K562 (cell line): Measurements from ENCODE around the gene DTNA.

Source experiments
- ASH1L ChIP-seq: fragments of 450-650 bp; IDR thresholded peaks from 2 replicates; pipeline ENCODE4 v1.6.1; 2018; ENCODE audit warnings: borderline replicate concordance, mild to moderate bottlenecking, low read depth; ENCODE audit not compliant: partially characterized antibody
- ELF1 ChIP-seq: fragments of 200-800 bp; sonication (Bioruptor generic); IDR thresholded peaks from 2 replicates; pipeline ENCODE4 v1.6.1; 2016; ENCODE audit warnings: missing genetic modification characterization, missing compliant biosample characterization
- NFIC ChIP-seq: fragments of 450-650 bp; IDR thresholded peaks from 2 replicates; pipeline ENCODE4 v1.6.1; 2017; ENCODE audit warnings: mild to moderate bottlenecking, inconsistent platforms
- PRDM10 ChIP-seq: fragments of 450-650 bp; IDR thresholded peaks from 2 replicates; pipeline ENCODE4 v1.6.1; 2018; ENCODE audit not compliant: partially characterized antibody
- RCOR1 ChIP-seq, 2 experiments: IDR thresholded peaks; 2 replicates each; pipeline ENCODE4 v1.6.1; 2012; ENCODE audit warnings: low read depth in 2 of 2, low read length in 2 of 2, borderline replicate concordance in 1 of 2, improper control_type of control experiment in 1 of 2
- TAF1 ChIP-seq: IDR thresholded peaks from 2 replicates; pipeline ENCODE4 v1.6.1; 2011; ENCODE audit warnings: mild to moderate bottlenecking, low read length, moderate library complexity; ENCODE audit not compliant: insufficient read depth, control insufficient read depth, severe bottlenecking; ENCODE audit errors: extremely low read depth
- TARDBP ChIP-seq: fragments of 450-650 bp; IDR thresholded peaks from 2 replicates; pipeline ENCODE4 v1.6.1; 2016
- YBX1 ChIP-seq: fragments of 450-650 bp; IDR thresholded peaks from 2 replicates; pipeline ENCODE4 v1.7.1; 2016; ENCODE audit warnings: mild to moderate bottlenecking
- ZNF512 ChIP-seq: IDR thresholded peaks from 2 replicates; pipeline ENCODE4 v1.6.1; 2016; ENCODE audit warnings: missing genetic modification characterization, missing compliant biosample characterization
- ZSCAN29 ChIP-seq: fragments of 450-650 bp; IDR thresholded peaks from 2 replicates; pipeline ENCODE4 v1.6.1; 2017
- TF ChIP-seq, protein P1 (sequence below): sonication (generic); formaldehyde crosslinking; IDR thresholded peaks from 2 replicates; pipeline ENCODE4 v1.8.0; 2022; ENCODE audit warnings: mild to moderate bottlenecking, missing genetic modification reagents
- TF ChIP-seq, protein P2 (sequence below), 3 experiments: IDR thresholded peaks in 2 of 3; conservative IDR thresholded peaks in 1 of 3; 2 replicates each; pipeline ENCODE4 v1.5.1; 2011 to 2012; ENCODE audit warnings: low read length in 3 of 3, mild to moderate bottlenecking in 3 of 3, control low read depth in 2 of 3, improper control_type of control experiment in 1 of 3, inconsistent platforms in 1 of 3, low read depth in 1 of 3, mixed read lengths in 1 of 3, moderate library complexity in 1 of 3; ENCODE audit not compliant: insufficient read depth in 2 of 3
- TF ChIP-seq, protein P3 (sequence below): sonication (generic); formaldehyde crosslinking; IDR thresholded peaks from 2 replicates; pipeline ENCODE4 v1.8.1; 2023; ENCODE audit warnings: mild to moderate bottlenecking, missing genetic modification reagents
- TF ChIP-seq, protein P4 (sequence below): fragments of 450-650 bp; IDR thresholded peaks from 2 replicates; pipeline ENCODE4 v1.7.1; 2018; ENCODE audit warnings: mild to moderate bottlenecking, low read depth; ENCODE audit not compliant: partially characterized antibody

DNA sequence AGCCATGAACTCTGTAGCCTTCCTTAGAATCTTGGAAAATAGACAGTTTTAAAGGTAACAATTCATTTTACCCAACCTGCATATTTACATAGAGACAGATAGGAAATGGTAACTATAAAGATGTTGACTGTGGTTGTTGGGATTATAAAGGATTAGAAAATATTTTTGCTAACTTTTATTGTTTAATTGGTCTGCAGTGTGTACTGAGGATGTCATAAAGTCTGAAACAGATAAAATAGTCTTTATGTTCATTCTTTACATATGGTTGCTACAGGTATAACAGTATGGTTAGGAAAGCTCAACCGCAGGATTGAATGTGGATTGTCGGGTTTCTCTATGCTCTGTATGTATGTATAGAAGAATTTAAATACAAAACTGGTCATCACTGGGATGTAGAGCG lies 7.3 kb upstream of the DTNA start:
- no peak for TF ChIP-seq YBX1
- TF ChIP-seq, protein P1, sequence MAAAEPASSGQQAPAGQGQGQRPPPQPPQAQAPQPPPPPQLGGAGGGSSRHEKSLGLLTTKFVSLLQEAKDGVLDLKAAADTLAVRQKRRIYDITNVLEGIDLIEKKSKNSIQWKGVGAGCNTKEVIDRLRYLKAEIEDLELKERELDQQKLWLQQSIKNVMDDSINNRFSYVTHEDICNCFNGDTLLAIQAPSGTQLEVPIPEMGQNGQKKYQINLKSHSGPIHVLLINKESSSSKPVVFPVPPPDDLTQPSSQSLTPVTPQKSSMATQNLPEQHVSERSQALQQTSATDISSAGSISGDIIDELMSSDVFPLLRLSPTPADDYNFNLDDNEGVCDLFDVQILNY (CRISPR knock-in tag): no peak
- TF ChIP-seq ASH1L: no peak
- TF ChIP-seq RCOR1 (IDR thresholded peaks at IDR 0.05; ENCODE audit: borderline replicate concordance in 1 of 2, low read depth in 2 of 2, low read length in 2 of 2): no peak
- no peak for TF ChIP-seq ZSCAN29
- TF ChIP-seq TARDBP: no peak
- TF ChIP-seq, protein P2, sequence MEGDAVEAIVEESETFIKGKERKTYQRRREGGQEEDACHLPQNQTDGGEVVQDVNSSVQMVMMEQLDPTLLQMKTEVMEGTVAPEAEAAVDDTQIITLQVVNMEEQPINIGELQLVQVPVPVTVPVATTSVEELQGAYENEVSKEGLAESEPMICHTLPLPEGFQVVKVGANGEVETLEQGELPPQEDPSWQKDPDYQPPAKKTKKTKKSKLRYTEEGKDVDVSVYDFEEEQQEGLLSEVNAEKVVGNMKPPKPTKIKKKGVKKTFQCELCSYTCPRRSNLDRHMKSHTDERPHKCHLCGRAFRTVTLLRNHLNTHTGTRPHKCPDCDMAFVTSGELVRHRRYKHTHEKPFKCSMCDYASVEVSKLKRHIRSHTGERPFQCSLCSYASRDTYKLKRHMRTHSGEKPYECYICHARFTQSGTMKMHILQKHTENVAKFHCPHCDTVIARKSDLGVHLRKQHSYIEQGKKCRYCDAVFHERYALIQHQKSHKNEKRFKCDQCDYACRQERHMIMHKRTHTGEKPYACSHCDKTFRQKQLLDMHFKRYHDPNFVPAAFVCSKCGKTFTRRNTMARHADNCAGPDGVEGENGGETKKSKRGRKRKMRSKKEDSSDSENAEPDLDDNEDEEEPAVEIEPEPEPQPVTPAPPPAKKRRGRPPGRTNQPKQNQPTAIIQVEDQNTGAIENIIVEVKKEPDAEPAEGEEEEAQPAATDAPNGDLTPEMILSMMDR (IDR thresholded peaks at IDR 0.05 in 2 of 3, conservative IDR thresholded peaks at IDR 0.05 in 1 of 3; ENCODE audit: insufficient read depth in 2 of 3, low read depth in 1 of 3, low read length in 3 of 3): no peak
- TF ChIP-seq TAF1: no peak
- TF ChIP-seq, protein P3, sequence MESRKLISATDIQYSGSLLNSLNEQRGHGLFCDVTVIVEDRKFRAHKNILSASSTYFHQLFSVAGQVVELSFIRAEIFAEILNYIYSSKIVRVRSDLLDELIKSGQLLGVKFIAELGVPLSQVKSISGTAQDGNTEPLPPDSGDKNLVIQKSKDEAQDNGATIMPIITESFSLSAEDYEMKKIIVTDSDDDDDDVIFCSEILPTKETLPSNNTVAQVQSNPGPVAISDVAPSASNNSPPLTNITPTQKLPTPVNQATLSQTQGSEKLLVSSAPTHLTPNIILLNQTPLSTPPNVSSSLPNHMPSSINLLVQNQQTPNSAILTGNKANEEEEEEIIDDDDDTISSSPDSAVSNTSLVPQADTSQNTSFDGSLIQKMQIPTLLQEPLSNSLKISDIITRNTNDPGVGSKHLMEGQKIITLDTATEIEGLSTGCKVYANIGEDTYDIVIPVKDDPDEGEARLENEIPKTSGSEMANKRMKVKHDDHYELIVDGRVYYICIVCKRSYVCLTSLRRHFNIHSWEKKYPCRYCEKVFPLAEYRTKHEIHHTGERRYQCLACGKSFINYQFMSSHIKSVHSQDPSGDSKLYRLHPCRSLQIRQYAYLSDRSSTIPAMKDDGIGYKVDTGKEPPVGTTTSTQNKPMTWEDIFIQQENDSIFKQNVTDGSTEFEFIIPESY: no peak
- TF ChIP-seq NFIC: no peak
- no peak for TF ChIP-seq ZNF512
- TF ChIP-seq ELF1: no peak
- TF ChIP-seq, protein P4, sequence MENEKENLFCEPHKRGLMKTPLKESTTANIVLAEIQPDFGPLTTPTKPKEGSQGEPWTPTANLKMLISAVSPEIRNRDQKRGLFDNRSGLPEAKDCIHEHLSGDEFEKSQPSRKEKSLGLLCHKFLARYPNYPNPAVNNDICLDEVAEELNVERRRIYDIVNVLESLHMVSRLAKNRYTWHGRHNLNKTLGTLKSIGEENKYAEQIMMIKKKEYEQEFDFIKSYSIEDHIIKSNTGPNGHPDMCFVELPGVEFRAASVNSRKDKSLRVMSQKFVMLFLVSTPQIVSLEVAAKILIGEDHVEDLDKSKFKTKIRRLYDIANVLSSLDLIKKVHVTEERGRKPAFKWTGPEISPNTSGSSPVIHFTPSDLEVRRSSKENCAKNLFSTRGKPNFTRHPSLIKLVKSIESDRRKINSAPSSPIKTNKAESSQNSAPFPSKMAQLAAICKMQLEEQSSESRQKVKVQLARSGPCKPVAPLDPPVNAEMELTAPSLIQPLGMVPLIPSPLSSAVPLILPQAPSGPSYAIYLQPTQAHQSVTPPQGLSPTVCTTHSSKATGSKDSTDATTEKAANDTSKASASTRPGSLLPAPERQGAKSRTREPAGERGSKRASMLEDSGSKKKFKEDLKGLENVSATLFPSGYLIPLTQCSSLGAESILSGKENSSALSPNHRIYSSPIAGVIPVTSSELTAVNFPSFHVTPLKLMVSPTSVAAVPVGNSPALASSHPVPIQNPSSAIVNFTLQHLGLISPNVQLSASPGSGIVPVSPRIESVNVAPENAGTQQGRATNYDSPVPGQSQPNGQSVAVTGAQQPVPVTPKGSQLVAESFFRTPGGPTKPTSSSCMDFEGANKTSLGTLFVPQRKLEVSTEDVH: no peak
- TF ChIP-seq PRDM10: no peak
